DMS53 treated with DMSO at 0.1 percent for 48 hours (cell line): ENCODE results near the gene WSCD2.

Source experiments
- DNase-seq: peaks from one replicate; lab custom pipeline; 2025; ENCODE audit not compliant: unreplicated experiment; lab: John Stamatoyannopoulos, UW

The WSCD2 gene

DNA sequence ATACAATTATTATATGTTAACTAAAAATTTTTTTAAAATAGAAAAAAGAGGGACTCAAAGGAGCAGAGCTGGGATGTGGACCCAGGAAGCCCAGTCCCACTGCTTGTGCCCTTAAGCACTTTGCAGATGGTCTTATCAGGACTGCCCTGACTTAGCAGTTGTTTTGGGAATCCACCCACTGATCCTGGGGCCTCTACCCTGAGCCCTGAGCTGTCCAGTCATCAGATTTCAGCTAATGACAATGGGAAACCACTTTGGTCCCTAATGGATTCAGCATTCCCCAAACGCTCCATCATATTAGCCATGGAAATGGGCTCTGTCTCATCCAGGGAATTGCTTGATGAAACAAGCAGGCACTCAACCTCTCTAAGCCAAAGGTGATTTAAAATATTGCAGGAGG lies 22.5 kb upstream of the WSCD2 start:
- DNase-seq, result no peak

DNA sequence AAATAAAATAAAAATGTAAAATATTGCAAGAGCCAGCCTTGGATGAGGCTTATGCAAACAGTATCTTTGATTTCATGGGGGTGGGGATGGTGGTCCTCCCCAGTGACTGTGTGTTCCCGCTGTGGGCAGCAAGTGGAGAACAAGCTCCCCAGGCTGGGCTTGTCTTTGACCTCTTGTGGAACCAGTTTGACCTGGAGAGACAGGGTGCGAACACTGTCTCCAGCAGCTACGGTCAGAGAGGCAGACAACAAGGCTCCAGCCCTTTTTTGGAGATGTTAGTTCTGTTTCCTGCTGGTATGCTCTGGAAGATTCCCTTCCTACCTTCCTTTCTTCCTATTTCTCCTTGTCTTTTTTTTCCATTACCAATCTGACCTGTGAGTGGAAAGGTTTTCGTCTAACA lies 21.8 kb upstream of the WSCD2 start:
- DNase-seq, result no peak

DNA sequence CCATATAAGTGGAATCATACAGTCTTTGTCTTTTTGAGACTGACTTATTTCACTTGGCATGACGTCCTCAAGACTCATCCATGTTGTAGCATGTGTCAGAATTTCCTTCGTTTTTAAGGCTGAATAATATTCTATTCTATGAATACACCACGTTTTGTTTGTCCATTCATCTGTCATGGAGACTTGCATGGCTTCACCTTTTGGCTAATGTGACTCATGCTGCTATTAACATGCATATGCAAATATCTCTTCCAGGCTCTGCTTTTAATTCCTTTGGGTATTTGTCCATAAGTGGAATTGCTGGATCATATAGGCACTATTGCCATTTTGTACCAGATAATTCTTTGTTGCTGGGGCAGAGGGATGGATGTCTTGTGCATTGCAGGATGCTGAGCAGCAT lies 19.6 kb upstream of the WSCD2 start:
- no peak for DNase-seq

DNA sequence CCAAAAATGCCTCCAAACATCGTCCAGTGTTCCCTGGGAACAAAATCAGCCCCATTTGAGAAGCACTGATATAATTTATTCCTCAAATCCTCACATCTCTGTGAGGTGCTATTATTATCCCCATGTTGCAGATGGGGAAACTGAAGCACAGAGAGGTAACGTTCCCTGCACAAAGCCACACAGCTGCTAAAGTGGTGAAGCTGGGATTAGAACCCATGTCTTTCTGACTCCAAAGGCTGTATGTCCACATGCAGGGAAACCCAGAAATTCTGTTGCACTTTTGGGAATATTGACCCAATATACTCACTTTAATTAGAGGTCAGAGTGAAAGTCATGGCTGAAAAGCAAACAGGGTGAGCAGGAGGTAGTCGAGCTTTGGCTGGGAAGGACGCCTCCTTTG lies 19.1 kb upstream of the WSCD2 start:
- no peak for DNase-seq

DNA sequence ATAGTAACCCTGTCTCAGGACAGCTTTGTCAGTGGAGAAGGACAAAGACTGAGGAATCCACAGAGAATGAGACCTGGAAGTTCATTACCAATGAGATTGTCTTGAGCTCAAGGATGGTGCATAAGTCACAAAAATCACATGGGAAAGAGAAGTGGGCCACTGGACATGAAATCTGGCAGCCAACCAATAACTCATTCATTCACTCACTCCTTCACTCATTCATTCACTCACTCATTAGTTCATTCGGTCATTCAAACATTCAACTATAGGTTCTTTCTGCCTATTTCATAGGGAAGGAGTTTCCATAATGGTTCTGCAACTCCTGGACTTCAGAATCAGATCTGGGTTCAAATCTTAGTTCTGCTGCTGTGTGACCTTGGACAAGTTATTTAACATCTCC lies 18.2 kb upstream of the WSCD2 start:
- DNase-seq, result no peak

DNA sequence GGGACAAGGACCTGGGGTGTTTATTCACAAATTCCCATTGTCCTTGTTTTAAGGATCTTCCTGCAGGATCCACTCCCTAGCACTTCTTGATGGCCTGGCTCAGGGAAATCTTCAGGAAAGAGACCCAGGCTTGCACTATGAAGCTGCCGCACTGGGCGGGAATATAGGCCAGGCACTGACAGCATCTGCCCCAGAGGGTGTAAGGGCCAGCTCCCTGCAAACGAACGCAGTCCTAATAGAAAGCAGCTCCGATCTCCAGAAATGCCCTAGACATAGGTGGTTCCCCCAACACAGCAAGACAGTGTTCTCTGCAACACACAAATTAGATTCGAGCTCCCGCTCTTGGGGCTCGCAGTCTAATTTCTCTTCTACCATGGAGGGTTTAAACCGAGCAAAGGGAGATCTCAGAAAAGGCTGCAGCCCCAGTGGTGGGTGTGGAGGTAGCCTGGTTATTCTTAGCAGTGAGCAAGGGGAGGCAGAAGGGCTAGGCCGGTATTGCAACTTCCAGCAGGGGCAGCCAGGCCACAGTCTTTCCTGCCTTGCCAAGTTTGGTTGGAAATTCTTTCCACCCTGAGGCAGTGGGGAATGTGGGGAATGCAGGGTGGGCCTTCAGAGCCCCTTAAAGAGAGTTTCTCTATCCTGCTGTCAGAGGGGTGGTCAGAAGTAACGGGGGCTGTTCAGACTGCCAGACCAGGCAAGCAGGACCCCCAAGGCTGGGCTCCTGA lies 16.1 kb upstream of the WSCD2 start:
- no peak for DNase-seq

DNA sequence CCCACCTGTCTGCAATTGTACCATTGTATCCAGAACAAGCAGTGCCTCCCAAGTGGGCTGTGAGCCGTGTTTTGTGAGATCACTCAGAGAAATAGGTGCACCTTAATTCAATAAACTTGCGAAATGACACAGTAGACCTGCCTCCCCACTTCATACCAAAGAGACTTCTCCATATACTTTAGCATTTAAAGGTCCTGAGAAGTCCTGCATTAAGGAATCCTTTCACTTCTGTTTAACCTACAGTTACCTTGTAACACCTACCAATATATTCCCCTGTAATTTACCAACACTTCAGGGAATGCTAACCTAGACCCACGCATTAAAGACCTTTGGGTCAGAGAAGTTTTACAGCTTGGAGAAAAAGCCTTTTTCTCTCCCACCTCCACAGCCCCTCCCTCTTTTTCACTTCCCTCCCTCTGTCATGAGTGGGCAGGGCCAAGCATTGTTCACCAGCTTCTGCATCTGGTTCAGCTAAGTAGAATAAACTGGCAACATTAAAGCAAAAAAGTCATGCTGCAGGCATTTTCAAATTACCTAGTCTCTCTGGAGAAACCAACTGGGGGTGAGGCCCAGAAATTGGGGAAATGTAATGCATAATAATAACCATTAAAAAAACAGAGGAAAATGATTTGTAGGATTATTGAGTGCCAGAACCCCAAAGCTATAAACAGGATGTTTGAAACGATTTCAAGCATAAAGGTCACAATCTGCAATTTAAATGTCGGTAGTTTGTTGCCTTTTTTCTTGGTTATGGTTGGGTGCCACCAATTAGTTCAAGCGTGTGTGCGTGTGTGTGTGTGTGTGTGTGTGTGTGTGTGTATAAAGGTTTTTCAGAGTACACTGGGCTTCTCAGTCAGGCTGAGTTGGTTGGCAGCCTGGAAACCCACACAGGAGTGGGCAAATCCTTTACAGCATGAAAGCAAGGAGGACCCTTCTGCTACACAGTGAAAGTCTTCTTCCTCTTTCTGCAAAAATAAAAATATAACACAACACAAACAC lies 13.7 kb upstream of the WSCD2 start:
- DNase-seq, result no peak

DNA sequence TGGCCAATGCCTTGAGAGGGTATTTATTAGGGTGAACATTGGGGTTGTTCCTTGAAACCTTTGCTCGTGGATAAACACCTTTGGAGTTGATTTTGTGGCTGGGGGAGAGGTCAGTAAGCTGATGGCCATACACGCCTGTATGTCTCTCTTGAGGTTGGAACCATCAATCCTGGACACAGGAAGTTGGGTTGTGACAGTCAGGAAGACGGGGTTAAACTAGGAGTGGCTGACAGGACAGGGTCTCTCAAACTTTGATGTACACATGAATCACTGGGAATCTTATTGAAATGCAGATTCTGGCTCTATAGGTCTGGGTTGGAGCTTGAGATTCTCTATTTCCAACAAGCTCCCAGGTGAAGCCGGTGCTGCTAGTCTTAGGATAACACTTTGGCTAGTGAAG lies 12.8 kb upstream of the WSCD2 start:
- no peak for DNase-seq

DNA sequence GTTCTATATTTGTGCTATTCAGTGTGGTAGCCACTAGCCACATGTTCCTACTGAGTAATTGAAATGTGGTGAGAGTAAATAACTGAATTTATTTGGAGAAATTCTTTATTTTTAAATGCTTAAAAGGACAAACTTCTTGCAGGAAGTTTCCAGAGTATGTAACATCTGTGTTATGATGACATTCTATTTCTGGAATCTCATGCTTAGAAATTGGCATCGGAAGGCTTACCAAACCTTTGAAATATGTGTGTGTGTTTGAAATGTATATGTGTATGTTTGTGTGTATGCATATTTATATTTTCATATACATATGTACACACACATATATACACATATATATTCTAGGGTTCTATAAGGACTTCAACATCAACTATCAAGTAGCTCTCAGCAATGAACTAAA lies 12.4 kb upstream of the WSCD2 start:
- DNase-seq, result no peak

DNA sequence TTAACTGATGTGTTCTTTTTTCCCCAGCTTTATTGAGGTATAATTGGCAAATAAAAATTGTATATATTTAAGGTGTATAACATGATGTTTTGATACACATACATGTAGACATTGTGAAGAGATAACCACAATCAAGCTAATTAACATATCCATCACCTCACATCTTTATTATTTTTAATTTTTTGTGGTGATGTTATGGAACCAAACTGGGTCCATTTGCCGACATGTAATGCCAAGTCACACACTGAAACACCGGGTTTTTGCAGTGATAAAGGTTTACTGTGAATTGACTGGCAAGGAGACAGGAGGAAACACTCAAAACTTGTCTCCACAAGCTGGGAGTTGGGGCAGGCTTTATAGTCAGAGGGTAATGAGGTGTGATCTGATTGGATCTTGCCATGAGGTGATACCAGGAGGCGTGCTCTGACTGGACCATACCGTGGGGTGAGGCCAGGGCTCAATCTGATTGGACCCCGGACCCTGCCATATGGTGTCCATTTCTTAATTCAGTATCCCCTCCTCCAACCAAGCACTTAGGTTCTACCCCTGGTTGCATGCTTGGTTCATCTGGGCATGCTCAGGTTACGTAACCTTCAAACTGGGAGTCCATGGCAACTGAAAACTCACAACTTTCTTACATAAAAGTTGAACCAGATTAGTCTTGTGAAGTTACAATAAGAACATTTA lies 11.8 kb upstream of the WSCD2 start:
- DNase-seq, result no peak

DNA sequence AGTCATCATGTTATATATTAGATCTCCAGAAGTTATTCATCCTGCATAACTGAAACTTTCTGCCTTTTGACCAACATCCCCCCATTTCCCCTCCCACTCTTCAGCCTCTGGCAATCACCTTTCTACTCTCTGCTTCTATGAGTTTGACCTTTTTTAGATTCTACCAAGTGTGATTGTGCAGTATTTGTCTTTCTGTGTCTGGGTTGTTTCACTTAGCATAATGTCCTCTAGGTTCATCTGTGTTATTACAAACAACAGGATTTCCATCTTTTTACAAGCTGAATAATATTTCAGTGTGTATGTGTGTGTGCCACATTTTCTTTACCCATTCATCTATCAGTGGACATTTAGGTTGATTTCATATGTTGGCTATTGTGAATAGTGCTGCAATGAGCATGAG lies 11.2 kb upstream of the WSCD2 start:
- DNase-seq, result no peak

DNA sequence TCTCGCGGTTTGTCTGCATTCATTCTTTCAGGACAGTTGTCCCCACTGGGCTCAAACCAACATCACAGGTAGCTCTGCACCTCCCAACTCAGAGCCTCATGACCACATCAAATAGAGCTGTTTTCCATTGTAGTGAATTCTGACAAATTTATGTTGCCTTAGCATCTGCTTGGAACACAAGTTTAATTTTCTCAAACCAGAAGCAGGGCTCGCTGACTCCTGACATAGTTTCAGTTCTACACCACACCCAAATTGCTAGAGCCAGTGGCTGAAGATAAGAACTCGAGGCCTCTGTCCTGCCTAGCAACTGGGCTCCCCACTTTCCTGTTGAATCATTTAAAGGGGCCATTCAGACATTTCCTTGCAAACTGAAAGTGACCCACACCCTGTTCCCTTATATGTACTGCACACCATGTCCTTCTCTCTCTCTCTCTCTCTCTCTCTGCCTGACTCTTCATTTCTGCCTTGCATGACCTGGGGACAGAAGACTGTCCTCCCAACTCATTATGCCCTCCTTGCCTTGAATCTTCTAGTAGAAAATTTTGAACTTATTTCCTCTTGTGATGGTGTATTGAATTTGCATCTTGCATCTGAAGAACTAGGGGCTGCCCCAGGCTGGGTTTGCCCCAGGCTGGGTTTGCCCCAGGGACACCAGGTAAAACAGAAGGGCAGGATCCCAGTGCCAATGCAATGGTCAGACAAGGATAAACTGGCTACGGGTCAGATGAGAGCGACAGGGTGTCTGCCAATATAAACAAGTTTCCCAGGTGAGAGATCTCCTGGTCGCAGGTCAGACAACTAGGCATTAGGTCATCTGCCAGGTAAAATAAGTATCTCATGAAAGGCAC lies 9.7 kb upstream of the WSCD2 start:
- DNase-seq, result no peak

DNA sequence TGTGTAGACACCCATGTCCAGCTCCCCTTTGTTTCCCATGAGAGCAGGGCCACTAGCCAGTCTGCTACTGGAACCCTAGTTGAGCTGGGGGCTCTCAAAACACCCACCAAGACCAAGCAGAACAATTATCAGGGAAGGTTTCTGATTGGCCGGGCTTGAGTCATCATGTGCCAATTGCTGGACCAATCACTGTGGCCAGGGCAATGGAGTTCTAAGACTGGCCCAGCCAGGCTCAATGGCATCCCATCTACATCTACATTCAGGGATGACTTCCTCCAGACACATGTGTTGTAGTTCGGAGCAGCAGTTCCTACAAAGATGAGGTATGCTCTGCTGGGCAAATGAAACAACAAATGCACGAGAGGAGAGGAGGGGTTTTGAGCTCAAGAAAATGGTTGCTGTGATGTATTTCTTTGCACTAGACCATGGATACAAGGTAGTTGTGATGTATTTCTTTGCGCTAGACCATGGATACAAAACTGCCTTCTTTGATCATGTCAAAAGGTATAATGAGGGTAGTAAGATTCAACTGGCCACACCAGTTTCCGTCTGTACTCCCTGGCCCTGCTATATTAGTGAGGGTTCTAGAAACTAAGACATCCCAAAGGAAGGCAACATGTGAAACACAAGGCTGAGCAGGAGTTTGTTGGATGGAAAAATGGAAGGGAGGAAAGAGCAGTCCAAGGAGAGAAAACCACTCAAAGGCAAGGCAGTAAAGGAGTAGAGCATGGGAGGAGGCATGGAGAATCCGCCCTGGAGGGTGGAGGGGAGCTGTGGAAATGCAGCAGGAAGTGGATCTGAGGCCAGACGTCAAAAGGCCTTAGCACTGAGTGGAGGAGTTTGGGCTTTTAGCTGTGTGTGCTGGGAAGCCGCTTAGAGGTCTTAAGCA lies 8.9 kb upstream of the WSCD2 start:
- DNase-seq, result no peak

DNA sequence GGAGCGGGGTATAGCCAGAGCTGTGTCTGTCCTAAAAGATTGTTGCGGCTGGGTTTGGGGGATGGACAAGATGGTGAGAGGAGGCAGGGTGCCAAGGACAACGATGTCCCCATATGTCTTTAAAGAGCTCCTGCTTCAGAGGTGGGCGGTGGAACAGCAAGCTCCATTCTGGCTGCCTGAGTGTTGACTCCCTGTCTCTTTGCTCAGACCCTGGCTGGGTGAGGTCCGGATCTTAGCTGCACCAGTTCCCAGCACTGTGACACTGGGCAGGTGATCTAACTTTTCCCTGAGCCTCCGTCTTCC lies 8.3 kb upstream of the WSCD2 start:
- no peak for DNase-seq

DNA sequence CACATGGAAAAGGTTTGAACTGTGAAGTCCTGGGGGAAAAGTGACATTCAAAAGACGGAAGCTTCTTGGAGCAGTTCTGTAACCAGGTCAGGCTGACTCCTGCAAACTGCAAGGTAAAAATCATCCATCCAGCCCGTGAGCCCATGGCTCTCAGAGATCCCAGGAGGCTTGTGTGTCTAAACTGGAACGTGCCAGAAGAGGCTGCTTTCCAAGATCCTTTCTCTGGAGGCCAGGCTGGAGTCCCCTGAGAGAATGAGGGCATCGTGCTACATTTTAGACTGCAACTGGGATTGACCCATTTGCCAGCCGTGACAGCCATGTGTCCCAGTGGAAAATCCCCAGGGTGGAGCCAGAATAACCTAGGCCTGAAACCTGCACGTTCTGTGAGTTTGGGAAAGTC lies 7.8 kb upstream of the WSCD2 start:
- no peak for DNase-seq

DNA sequence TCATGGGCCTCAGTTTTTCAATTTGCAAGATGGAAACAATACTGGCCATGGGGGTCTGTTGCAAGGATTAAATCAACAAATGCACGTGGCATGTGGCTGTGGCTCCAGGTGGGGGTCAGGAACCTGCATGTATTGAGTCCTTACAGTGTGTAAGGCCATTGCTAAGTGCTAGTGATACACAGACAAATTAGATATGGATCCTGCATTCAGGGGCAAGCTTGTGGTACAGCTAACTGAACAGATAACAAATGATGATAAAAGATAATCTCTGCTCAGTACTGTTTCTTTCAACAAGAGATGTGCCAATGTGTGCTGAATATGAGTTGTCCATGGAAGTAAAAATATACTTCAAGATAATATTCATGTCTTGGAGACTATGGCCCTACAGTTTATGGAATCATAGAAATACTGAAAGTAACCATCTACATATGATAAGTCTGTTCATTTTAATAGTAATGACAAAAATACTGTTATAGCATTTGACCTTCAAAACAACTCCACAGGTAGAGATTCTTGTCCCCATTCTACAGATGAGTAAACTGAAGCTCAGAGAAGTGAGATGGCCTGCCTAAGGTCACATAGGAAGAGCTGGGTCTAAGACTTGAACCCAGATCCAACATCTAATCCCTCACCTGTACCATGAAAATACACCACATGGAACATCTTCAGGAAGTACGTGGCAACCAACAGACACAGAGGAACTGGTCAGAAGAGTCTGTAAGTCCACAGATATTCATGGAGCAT lies 7.2 kb upstream of the WSCD2 start:
- no peak for DNase-seq

DNA sequence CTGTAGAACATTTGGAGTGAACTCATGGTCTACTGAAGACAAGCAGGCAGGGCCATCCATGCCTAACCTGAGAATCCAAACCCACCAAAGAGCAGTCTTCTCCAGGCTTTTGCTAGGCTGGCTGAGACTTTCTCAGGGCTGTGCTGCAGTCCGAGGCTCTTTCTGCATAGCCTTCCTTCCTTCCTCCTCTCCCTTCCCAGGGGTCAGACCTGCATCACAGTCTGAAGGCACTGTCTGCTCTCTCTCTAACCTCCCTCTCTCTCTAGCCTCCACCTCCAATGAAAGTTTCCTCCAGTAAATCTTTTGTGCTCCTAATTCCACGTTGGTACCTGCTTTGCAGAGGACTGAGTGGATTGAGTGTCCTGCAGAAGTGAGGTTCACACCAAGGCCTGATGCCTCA lies 6.4 kb upstream of the WSCD2 start:
- no peak for DNase-seq

DNA sequence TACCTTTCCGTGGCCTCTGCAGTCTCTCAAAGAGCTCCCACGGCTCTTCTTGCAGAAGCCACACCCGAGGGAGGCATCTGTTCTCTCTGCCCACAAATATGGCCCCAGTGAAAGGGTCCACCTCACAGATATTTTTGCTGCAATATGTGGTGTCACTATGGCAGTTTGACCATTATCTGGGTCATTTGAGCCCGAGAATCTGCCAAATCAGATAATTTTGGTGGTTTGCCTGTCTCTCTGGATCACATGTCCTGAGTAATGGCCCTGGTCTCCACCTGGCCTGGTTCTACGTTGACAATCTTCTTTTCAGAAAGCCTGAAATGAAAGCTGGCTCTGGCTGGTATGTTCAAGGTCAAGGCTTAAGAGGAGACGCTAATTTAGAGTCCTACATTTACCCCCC lies 5.7 kb upstream of the WSCD2 start:
- no peak for DNase-seq

DNA sequence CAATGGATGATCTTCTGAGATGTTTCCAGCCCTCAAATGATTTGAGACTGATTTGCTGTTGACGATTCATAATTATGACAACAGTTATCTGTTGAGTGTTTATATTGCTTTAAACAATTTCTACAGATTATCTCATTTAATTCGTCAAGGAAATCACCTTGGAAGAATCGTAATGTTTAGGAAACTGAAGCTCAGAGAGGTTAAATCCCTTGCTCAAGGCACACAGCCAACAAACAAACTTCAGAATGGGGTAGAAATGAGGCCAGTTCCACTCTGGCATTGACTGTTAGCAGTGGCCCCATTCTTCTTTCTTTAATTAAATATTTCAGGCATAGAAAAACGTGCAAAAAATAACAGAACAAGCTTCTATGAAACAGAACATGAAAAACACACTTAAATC lies 4.0 kb upstream of the WSCD2 start:
- DNase-seq, result no peak
